Liver (tissue), 9 donors: ENCODE results near the gene FAM83D. TPM values are rescaled to one million over a fixed set of nuclear protein-coding genes. Genes with fewer than 3 reads are reported as not detected.

Experiments used
- DNase-seq: peaks from one replicate; pipeline ENCODE4 v3.0.0-alpha.2; 2017; ENCODE audit warnings: low spot score
- H3K27ac ChIP-seq, 2 donors: one replicate each; pipeline ENCODE4 v1.7.0; 2013; ENCODE audit warnings: inconsistent platforms in 2 of 2, low read length in 2 of 2, control low read depth in 1 of 2, low read depth in 1 of 2, mild to moderate bottlenecking in 1 of 2
- H3K27me3 ChIP-seq, 4 donors: one replicate each; pipeline versions ENCODE4 v1.6.1 to v1.7.0; 2013; ENCODE audit warnings: low read length in 3 of 4, inconsistent platforms in 1 of 4, mild to moderate bottlenecking in 1 of 4, moderate library complexity in 1 of 4; ENCODE audit not compliant: control insufficient read depth in 4 of 4, insufficient read depth in 4 of 4
- H3K36me3 ChIP-seq, 4 donors: one replicate each; pipeline versions ENCODE4 v1.6.1 to v1.7.0; 2013; ENCODE audit warnings: low read length in 3 of 4, mild to moderate bottlenecking in 3 of 4, low read depth in 1 of 4, moderate library complexity in 1 of 4; ENCODE audit not compliant: control insufficient read depth in 4 of 4, insufficient read depth in 3 of 4
- H3K4me1 ChIP-seq, 4 donors: one replicate each; pipeline versions ENCODE4 v1.6.1 to v1.7.0; 2013; ENCODE audit warnings: low read length in 3 of 4, mild to moderate bottlenecking in 3 of 4, moderate library complexity in 1 of 4; ENCODE audit not compliant: control insufficient read depth in 4 of 4, insufficient read depth in 4 of 4
- H3K4me3 ChIP-seq, 3 donors: one replicate each; pipeline versions ENCODE4 v1.6.1 to v1.7.0; 2013; ENCODE audit warnings: low read length in 3 of 3, control low read depth in 1 of 3, low read depth in 1 of 3, mild to moderate bottlenecking in 1 of 3
- H3K9ac ChIP-seq, 2 donors: one replicate each; pipeline ENCODE4 v1.7.0; 2013; ENCODE audit warnings: low read length in 2 of 2, mild to moderate bottlenecking in 2 of 2, moderate library complexity in 2 of 2, control low read depth in 1 of 2, low read depth in 1 of 2
- H3K9me3 ChIP-seq, 4 donors: one replicate each; pipeline versions ENCODE4 v1.6.1 to v1.7.0; 2013; ENCODE audit warnings: low read length in 3 of 4; ENCODE audit not compliant: control insufficient read depth in 4 of 4
- FOXA1 ChIP-seq: IDR thresholded peaks from 2 replicates; pipeline ENCODE4 v1.6.1; 2016; ENCODE audit warnings: antibody characterized with exemption
- HNF4A ChIP-seq, 2 donors: conservative IDR thresholded peaks; 2 replicates each; pipeline ENCODE4 v1.6.1; 2016; ENCODE audit warnings: antibody characterized with exemption in 2 of 2, mild to moderate bottlenecking in 2 of 2
- HNF4G ChIP-seq: IDR thresholded peaks from 2 replicates; pipeline ENCODE4 v1.6.1; 2016; ENCODE audit warnings: antibody characterized with exemption
- JUND ChIP-seq, 2 donors: IDR thresholded peaks; 2 replicates each; pipeline ENCODE4 v1.6.1; 2016; ENCODE audit warnings: antibody characterized with exemption in 2 of 2
- NR2F2 ChIP-seq: IDR thresholded peaks from 2 replicates; pipeline ENCODE4 v1.6.1; 2016; ENCODE audit warnings: antibody characterized with exemption
- RAD21 ChIP-seq, 2 donors: IDR thresholded peaks; 2 replicates each; pipeline ENCODE4 v1.6.1; 2016; ENCODE audit warnings: antibody characterized with exemption in 2 of 2, mild to moderate bottlenecking in 2 of 2
- RXRA ChIP-seq, 2 donors: IDR thresholded peaks; 2 replicates each; pipeline ENCODE4 v1.6.1; 2017 to 2018; ENCODE audit warnings: antibody characterized with exemption in 2 of 2, mild to moderate bottlenecking in 1 of 2
- SP1 ChIP-seq: IDR thresholded peaks from 2 replicates; pipeline ENCODE4 v1.6.1; 2018; ENCODE audit warnings: antibody characterized with exemption, mild to moderate bottlenecking
- YY1 ChIP-seq: IDR thresholded peaks from 2 replicates; pipeline ENCODE4 v1.6.1; 2016; ENCODE audit warnings: antibody characterized with exemption, mild to moderate bottlenecking
- WGBS: extraction: QIAGEN DNeasy Blood & Tissue Kit; methylation state at CpG from one replicate; pipeline ENCODE4 v1.1.7; 2013; 5-methylcytosine and 5-hydroxymethylcytosine counted together
- polyA plus RNA-seq, 2 donors: library from polyadenylated mRNA; stranded (reverse) in 1 of 2; unstranded in 1 of 2; fragments of 200-250 nt in 1 of 2; fragments of >200 nt in 1 of 2; fragmentation: Nextera tagmentation in 1 of 2; extraction: Ambion mirVana in 1 of 2; gene quantifications; one replicate each; pipeline versions ENCODE4 v1.2.1 to v1.2.3, GENCODE V29; 2013 to 2015
- total RNA-seq, 2 donors: library from RNA; depleted of rRNA; stranded (reverse); fragments of >200 nt; gene quantifications; one replicate each; pipeline ENCODE4 v1.2.3, GENCODE V29; 2014
- TF ChIP-seq, protein P1 (sequence below): IDR thresholded peaks from 2 replicates; pipeline ENCODE4 v1.6.1; 2016; ENCODE audit warnings: antibody characterized with exemption
- TF ChIP-seq, protein P2 (sequence below): IDR thresholded peaks from 2 replicates; pipeline ENCODE4 v1.6.1; 2016; ENCODE audit warnings: antibody characterized with exemption, mild to moderate bottlenecking
- TF ChIP-seq, protein P3 (sequence below): fragments of 150-350 bp; IDR thresholded peaks from 2 replicates; pipeline ENCODE4 v1.5.1; 2017; ENCODE audit warnings: improper control_type of control experiment, low read depth, low read length; ENCODE audit not compliant: missing input control
- donor health status: healthy.
- donor health status: healthy.
- donor health status: healthy.
- donor health status: healthy.
- donor health status: healthy.

Gene FAM83D
- total and polyA plus RNA-seq, 4 donors = 1.1 to 28.2 (median 2.7) TPM

DNA sequence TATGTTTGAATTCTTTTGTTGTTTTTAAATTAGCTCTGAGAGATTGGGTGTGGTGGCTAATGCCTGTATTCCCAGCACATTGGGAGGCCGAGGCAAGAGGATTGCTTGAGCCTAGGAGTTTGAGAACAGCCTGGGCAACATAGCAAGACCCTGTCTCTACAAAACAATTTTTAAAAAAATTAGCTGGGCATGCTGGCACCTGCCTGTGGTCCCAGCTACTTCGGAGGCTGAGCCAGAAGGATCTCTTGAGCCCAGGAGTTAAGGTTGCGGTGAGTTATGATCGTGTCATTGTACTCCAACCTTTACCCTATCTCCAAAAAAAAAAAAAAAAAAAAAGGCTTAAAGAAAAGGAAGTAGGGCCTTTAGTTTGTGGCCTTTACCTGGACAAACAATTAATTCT is 58.8 kb downstream of the FAM83D start:
- no peak overlapping the region for H3K9ac ChIP-seq
- no peaks in the 10 kb centered on the region for H3K27me3 ChIP-seq
- H3K4me3 ChIP-seq = no peak overlapping the region
- H3K4me1 ChIP-seq = peaks cover 2 to 14% (median 11%) of the 10 kb centered on the region in 4 donors
- no peaks in the 10 kb centered on the region for H3K9me3 ChIP-seq
- 67% methylated on average over 4 of the region's 4 CpGs for WGBS
- H3K36me3 ChIP-seq = peaks cover 3 to 8% (median 5%) of the 10 kb centered on the region in 4 donors
- H3K27ac ChIP-seq = peak overlapping the region; percentile 15 to 37
- TF ChIP-seq SP1 (no peak), RAD21 (IDR thresholded peaks at IDR 0.05) (no peak), HNF4A (conservative IDR thresholded peaks at IDR 0.05) (no peak), FOXA1 (no peak), JUND (IDR thresholded peaks at IDR 0.05) (no peak), HNF4G (no peak)
- TF ChIP-seq, protein P1, sequence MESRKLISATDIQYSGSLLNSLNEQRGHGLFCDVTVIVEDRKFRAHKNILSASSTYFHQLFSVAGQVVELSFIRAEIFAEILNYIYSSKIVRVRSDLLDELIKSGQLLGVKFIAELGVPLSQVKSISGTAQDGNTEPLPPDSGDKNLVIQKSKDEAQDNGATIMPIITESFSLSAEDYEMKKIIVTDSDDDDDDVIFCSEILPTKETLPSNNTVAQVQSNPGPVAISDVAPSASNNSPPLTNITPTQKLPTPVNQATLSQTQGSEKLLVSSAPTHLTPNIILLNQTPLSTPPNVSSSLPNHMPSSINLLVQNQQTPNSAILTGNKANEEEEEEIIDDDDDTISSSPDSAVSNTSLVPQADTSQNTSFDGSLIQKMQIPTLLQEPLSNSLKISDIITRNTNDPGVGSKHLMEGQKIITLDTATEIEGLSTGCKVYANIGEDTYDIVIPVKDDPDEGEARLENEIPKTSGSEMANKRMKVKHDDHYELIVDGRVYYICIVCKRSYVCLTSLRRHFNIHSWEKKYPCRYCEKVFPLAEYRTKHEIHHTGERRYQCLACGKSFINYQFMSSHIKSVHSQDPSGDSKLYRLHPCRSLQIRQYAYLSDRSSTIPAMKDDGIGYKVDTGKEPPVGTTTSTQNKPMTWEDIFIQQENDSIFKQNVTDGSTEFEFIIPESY = no peak
- TF ChIP-seq, protein P2, sequence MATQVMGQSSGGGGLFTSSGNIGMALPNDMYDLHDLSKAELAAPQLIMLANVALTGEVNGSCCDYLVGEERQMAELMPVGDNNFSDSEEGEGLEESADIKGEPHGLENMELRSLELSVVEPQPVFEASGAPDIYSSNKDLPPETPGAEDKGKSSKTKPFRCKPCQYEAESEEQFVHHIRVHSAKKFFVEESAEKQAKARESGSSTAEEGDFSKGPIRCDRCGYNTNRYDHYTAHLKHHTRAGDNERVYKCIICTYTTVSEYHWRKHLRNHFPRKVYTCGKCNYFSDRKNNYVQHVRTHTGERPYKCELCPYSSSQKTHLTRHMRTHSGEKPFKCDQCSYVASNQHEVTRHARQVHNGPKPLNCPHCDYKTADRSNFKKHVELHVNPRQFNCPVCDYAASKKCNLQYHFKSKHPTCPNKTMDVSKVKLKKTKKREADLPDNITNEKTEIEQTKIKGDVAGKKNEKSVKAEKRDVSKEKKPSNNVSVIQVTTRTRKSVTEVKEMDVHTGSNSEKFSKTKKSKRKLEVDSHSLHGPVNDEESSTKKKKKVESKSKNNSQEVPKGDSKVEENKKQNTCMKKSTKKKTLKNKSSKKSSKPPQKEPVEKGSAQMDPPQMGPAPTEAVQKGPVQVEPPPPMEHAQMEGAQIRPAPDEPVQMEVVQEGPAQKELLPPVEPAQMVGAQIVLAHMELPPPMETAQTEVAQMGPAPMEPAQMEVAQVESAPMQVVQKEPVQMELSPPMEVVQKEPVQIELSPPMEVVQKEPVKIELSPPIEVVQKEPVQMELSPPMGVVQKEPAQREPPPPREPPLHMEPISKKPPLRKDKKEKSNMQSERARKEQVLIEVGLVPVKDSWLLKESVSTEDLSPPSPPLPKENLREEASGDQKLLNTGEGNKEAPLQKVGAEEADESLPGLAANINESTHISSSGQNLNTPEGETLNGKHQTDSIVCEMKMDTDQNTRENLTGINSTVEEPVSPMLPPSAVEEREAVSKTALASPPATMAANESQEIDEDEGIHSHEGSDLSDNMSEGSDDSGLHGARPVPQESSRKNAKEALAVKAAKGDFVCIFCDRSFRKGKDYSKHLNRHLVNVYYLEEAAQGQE = no peak
- DNase-seq = no peak

DNA sequence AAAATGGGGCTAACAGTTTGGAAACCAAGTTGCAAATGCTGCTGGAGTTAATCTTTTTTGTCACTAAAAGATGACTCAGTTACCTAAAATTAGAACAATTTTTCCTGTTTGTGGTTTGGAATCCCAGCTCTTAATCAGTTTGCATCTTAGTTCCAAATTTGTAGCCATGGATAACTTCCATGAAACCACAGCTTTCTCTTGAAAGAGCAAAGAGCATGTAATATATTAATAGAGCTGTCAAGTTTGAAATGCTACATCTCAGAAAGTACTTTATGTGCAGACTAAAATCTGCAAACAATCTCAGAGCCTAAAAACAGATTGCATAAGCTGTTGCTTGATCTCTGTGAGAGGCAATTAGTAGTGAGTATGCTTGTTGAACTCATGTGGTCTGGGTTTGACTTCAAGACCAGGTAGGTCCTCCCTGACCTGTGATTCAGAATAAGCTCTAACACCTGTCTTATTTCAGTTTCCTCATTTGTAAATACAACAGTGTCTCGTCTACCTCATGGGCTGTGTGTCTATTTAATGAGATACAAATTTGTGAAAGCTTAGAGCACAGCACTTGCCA is 59.5 kb downstream of the FAM83D start:
- Histone ChIP-seq H3K9ac (peak overlapping the region in 1 of 2 donors; percentile 7), H3K36me3 (peaks cover 5 to 10% (median 6%) of the 10 kb centered on the region in 4 donors), H3K4me1 (peaks cover 2 to 14% (median 11%) of the 10 kb centered on the region in 4 donors), H3K9me3 (no peaks in the 10 kb centered on the region), H3K27ac (peak overlapping the region in 1 of 2 donors; percentile 37), H3K27me3 (no peaks in the 10 kb centered on the region), H3K4me3 (no peak overlapping the region)
- WGBS = 19% methylated on average over 1 of the region's 1 CpG
- TF ChIP-seq, protein P3, sequence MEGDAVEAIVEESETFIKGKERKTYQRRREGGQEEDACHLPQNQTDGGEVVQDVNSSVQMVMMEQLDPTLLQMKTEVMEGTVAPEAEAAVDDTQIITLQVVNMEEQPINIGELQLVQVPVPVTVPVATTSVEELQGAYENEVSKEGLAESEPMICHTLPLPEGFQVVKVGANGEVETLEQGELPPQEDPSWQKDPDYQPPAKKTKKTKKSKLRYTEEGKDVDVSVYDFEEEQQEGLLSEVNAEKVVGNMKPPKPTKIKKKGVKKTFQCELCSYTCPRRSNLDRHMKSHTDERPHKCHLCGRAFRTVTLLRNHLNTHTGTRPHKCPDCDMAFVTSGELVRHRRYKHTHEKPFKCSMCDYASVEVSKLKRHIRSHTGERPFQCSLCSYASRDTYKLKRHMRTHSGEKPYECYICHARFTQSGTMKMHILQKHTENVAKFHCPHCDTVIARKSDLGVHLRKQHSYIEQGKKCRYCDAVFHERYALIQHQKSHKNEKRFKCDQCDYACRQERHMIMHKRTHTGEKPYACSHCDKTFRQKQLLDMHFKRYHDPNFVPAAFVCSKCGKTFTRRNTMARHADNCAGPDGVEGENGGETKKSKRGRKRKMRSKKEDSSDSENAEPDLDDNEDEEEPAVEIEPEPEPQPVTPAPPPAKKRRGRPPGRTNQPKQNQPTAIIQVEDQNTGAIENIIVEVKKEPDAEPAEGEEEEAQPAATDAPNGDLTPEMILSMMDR = no peak
- TF ChIP-seq RAD21 (IDR thresholded peaks at IDR 0.05) (no peak), SP1 (peak; percentile 45), RXRA (IDR thresholded peaks at IDR 0.05) (peak in 1 of 2 donors; percentile 18), FOXA1 (no peak), NR2F2 (peak; percentile 69), HNF4A (conservative IDR thresholded peaks at IDR 0.05) (peak; percentile 9 to 43), JUND (IDR thresholded peaks at IDR 0.05) (peak; percentile 17 to 53), YY1 (no peak)
- TF ChIP-seq, protein P1 = no peak
- DNase-seq = no peak
